ENCODE data around the gene HEXIM1.

Gene HEXIM1

DNA sequence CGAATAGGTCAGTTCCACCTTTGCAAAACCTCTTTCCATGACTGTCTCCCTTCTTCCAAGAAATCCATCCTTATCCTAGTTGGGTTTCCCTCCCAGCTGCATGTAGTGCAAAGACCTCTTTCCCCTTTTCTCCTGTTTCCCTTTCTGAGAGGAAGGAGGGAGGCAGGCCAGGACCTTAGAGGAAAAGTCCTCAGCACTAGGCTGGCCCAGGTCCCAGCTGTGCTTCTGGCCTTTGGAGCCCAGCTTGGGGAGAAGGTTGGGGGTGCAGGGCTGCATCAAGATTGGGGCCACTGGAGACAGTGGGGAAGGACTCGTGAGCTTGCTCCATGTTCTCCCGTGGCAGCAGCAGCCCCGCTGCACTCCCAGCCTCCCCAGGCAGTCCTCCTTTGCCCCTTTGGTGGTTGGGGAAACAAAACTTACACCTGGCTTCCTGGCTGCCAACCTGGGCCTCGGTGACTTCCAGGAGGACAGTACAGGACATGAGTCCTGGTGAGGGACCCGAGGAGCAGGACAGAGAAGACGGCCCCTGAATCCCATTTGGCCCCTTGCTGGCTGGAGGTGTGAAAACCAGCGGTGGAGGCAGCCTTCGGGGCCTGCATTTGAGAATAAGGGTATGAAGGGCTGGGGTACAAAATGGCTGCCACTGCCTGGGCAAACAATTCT lies 13.9 kb downstream of the HEXIM1 start:
- TF ChIP-seq, protein P1, sequence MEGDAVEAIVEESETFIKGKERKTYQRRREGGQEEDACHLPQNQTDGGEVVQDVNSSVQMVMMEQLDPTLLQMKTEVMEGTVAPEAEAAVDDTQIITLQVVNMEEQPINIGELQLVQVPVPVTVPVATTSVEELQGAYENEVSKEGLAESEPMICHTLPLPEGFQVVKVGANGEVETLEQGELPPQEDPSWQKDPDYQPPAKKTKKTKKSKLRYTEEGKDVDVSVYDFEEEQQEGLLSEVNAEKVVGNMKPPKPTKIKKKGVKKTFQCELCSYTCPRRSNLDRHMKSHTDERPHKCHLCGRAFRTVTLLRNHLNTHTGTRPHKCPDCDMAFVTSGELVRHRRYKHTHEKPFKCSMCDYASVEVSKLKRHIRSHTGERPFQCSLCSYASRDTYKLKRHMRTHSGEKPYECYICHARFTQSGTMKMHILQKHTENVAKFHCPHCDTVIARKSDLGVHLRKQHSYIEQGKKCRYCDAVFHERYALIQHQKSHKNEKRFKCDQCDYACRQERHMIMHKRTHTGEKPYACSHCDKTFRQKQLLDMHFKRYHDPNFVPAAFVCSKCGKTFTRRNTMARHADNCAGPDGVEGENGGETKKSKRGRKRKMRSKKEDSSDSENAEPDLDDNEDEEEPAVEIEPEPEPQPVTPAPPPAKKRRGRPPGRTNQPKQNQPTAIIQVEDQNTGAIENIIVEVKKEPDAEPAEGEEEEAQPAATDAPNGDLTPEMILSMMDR (IDR thresholded peaks at IDR 0.05; ENCODE audit: low read depth, low read length, missing control alignments), result no peak
- no peak for DNase-seq (ENCODE audit: extremely low read depth, low read depth)
- peak overlapping the region; percentile 42 for H3K4me3 ChIP-seq (replicated peaks; ENCODE audit: low read depth, low read length)

DNA sequence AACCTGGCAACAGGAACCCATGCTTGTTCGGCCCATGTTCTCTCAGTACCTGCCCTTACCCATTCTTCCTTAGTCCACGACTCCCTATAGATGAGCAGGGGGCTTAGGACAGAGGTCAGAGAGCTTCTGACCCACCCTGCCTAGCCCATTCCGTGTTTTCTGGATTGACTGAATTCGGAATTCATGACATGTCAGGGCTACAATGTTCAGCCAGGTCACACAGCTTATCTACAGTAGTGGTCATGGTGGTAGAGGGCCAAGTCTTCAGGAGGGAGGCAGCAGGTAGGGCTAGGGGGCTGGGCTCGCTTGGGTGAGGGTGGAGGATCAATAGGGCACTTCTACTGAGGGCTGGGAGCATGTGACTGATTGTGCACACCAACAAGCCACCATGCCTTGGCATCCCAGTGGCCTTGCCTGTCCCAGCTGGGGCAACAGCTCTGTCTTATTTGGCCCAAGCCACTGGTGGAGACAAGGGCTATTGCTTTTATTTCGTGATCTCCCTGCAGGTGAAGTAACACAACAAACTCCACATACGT lies 16.5 kb downstream of the HEXIM1 start:
- no peak for DNase-seq (ENCODE audit: extremely low read depth, low read depth)
- TF ChIP-seq, protein P1 (IDR thresholded peaks at IDR 0.05; ENCODE audit: low read depth, low read length, missing control alignments), result no peak
- H3K4me3 ChIP-seq (replicated peaks; ENCODE audit: low read depth, low read length), result no peak overlapping the region

DNA sequence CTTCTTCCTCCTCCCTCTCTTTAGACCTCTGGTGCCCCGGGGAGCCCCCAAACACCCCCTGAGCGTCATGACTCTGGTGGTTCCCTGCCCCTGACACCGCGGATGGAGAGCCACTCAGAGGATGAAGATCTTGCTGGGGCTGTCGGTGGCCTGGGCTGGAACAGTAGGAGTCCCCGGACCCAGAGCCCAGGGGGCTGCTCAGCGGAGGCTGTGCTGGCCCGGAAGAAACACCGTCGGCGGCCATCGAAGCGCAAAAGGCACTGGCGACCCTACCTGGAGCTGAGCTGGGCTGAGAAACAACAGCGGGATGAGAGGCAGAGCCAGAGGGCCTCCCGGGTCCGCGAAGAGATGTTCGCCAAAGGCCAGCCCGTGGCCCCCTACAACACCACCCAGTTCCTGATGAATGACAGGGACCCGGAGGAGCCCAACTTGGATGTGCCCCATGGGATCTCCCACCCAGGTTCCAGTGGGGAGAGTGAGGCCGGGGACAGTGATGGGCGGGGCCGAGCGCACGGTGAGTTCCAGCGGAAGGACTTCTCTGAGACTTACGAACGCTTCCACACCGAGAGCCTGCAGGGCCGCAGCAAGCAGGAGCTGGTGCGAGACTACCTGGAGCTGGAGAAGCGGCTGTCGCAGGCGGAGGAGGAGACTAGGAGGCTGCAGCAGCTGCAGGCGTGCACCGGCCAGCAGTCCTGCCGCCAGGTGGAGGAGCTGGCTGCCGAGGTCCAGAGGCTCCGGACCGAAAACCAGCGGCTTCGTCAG lies 20.9 kb downstream of the HEXIM1 start:
- TF ChIP-seq, protein P1 (IDR thresholded peaks at IDR 0.05; ENCODE audit: low read depth, low read length, missing control alignments), result no peak
- DNase-seq (ENCODE audit: extremely low read depth, low read depth), result no peak
- no peak overlapping the region for H3K4me3 ChIP-seq (replicated peaks; ENCODE audit: low read depth, low read length)

DNA sequence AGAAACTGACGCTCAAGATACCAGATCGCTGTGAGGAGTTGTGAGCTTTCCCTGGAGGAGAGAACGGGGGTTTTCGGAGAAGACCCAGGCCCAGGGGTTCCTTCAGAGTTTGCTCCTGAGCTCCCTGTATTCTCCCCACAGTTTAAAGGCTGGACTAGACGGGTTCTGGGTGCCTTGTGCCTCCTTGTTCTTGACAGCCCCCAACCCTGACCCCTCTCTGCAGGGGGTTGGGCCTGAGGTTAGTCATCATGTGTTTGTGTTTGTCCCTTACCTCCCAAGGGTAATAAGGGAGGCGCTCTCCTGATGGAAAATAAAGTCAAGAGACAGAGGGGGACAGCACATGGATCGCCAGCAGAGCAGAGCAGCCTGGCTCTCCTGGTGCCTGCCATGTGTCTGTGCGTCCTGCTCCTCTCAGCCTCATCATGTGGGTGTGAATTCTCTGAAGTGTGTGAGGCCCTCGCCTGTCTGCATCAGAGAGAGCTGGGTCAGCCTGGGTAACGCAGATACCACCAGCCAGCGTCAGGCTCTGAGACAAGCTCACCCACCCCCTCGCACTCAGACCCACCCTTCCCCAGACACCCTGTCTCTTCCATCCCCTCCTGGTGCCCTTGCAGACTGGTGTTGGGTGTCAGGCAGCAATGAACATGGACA lies 22.1 kb downstream of the HEXIM1 start:
- no peak overlapping the region for H3K4me3 ChIP-seq (replicated peaks; ENCODE audit: low read depth, low read length)
- TF ChIP-seq, protein P1 (IDR thresholded peaks at IDR 0.05; ENCODE audit: low read depth, low read length, missing control alignments), result no peak
- no peak for DNase-seq (ENCODE audit: extremely low read depth, low read depth)

DNA sequence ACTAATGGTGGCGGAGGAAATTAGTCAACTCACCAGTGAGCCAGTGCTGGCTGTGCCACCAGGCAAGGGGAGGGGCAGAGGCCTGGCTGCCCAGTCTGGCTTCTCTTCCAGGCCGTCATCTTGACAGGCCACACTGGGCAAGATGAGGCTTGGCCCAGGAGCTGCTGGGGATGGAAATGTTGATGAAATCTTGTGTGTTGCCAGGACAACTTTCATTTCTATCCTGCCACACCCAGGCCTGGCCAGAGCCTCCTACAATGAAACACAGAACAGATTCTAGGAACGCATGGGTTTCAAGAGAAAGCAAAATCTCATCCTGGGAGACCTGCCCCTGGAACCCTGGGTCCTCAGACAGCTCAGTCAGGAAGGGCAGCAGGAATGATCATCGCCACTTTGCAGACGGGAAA lies 22.7 kb downstream of the HEXIM1 start:
- no peak for DNase-seq (ENCODE audit: extremely low read depth, low read depth)
- peak overlapping the region; percentile 24; the same call in 1 of the 2 replicates for H3K4me3 ChIP-seq (replicated peaks; ENCODE audit: low read depth, low read length)
- TF ChIP-seq, protein P1 (IDR thresholded peaks at IDR 0.05; ENCODE audit: low read depth, low read length, missing control alignments), result no peak

DNA sequence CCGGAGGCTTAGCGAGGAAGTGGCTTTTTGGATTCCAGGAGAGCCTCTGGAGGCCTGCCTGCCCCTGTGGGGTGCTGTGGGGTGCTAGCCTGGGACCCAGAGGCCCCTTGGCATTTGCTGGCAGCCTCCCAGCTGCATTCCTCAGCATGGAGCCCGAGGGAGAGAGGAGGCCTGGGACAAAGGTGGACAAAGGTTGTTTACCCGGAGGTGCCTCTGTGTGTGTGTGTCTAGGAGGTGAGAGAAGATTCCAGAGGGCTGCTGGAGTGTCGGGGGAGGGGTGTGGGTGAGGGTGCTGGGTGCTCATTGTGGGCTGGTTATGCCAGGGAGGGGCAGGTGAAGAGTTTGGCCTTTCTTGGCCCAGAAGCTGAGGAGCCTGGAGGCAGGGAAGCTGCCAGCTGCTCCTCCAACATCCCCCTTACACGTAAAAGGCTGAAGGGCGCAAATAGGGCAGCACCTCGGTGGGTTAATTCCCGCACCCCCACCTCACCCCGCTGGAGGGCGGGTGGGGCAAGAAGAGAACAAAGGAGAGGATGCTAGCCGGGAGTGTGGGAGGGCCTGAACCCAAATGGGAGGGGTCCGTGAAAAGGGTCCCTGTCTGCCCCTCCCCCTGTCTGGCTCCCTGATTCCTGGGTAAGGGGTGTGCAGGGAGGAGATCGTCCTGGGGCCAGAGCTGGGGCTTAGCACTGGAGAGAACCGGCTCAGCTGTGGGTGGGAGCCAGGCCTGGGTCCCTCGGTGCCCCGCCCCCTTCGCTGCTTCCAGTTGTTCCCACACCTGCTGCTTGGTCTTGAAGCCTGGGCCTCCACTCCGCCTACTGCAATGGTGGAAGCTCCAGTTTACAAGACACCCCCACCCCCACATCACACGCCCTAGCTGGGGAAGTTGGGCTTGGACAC lies 23.3 kb downstream of the HEXIM1 start:
- TF ChIP-seq, protein P1 (IDR thresholded peaks at IDR 0.05; ENCODE audit: low read depth, low read length, missing control alignments), result no peak
- DNase-seq (ENCODE audit: extremely low read depth, low read depth), result no peak

More for the DNA sequence above, 23.3 kb downstream of the HEXIM1 start:
- peak overlapping the region; percentile 24 for H3K4me3 ChIP-seq (replicated peaks; ENCODE audit: low read depth, low read length)

All from HFF-Myc (cell line).